Hematopoietic multipotent progenitor cell treated with erythropoietin and hydrocortisone succinate and interleukin-3 and kit ligand, for 8 days (in vitro differentiated cells): ENCODE data around the gene BET1.

Source experiments
- DNase-seq: peaks from one replicate; pipeline ENCODE4 v3.0.0-alpha.2; 2015

The BET1 gene

DNA sequence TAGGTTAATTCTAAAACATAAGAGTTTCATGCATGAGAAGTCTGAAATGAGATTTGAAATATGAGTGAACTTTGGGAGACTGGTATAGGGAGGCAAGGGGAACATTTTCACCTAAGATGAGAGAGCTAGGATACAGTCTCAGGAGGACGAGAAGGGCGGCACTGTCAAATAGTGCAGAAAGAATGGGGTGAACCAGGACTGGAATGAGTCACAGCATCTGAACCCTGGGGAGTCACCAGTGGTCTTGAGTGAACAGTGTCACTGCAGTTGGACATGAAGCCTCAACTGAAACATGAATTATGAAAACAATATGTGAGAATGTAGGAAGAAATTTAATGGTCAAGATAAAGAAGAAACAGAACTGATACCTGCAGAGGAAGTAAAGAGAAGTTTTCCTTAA is 48.9 kb downstream of the BET1 start:
- DNase-seq, result no peak

DNA sequence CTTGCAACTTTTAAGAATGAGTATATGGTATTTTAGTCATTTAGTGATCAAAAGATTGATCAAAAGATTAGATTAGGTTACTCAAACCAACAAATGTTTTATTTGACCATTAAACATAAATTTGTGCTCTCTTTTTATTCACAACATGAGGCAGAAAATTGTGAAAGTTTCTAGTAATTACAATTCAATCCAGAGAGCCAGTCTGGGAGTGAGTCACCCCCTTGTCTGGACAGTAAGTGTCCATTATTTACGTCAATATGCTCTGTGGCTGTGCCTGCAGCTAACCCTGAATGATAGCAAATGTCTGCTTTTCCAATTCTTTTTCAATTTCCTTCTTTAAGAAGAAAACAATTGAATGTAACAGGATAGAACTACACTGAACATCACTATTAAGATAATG is 54.7 kb downstream of the BET1 start:
- DNase-seq, result no peak

DNA sequence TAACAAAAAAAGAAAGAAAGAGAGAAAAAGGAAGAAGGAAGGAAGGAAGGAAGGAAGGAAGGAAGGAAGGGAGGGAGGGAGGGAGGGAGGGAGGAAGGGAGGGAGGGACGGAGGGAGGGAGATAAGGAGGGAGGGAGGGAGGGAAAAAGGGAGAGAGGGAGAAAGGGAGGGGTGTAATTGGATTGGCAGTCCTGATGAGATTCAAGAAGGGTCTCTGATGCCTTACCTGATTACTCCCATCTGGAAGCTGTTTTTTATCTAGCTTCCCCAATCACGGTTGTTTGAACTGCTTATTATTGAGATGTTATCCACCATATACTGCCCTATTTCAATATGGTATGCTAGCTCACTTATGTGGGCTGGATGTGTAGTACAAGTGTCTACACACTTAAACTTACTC is 55.3 kb downstream of the BET1 start:
- no peak for DNase-seq

DNA sequence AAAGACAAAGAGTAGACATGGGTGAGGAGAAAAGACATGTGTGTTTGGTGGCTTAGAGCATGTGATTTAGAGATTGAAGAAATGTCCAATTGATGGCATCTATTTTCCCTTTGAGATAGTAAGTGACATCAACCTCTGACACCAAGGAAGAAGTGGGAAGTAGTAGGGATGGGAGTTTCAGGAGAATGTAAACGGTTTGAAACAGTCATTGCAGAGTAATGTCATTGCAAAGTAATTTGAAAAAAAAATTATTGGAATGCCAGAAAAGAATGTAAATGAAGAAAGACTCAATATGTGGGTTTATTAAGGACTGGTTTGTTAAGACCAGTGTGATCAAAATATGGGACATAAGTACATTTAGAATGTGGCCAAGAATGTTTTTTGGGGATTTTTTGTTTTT is 56.0 kb downstream of the BET1 start:
- DNase-seq, result no peak

DNA sequence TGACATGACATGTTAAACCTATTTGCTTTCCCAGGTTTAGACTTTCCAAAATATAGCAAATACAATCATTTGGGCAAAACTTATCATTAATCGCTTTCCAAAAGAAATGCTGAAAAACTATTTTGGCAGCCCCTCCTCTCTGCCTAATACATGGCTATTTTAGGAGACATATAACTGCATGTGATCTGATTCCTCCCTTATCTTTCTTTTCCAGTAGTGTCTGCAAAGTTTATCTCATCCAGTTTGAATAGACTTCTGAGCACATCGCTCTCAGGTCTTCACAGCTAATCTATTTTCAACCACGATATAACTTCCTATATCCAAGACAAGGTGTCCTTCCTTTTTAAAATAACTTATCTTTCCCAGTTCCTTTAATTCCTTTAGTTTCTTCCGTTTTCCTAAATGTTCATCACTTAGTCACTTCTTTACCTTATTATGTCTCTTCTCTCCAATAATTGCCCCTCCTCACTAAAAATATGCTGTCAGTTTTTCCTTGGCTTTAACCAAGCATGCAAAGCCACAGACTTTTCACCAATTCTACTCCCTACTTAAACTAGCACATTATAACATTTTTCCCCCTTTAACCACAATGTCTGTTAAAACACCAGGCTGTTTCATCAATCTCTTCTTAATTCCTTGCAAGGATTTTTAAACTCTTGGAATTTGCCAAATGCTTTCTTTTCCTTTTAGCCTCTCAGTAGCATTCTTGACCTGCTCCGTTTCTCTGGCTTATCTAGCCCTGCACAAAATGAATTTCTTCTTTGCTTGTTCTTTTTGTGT is 58.2 kb downstream of the BET1 start:
- peak; percentile 49 for DNase-seq

DNA sequence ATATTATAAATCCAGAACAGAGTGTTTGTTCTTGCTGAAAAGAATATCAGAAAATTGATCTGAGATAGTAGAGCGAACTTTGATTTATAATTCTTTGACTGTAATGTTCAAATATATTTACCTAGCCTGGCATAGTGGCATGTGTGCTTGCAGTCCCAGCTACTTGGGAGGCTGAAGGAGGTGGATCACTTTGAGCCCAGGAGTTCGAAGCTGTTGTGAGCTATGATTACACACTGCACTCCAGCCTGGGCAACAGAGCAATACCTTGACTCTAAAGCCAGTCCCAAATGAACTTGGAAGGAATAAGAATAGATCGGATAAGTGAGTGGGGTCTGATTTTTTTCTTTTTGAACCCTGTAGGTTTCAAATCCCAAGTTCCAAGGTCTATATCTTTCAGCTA is 59.1 kb downstream of the BET1 start:
- no peak for DNase-seq

DNA sequence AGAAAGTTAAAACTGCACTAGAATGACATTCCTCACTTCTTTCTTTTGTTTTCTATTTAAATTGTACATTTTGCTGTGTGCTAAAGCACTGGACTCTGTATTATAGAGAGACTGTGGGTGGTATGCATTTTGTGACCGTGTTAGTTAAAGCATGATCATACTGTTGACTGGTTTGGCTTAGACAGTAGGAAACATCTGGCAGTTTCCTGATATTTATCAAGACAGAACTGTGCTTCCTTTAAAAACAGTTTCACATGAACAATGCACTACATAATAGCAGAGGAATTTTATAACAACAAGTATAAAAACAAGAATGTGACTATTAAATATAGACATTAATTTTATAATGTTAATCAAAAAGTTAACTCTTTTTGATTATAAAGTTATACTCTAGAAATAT is 59.5 kb downstream of the BET1 start:
- no peak for DNase-seq

DNA sequence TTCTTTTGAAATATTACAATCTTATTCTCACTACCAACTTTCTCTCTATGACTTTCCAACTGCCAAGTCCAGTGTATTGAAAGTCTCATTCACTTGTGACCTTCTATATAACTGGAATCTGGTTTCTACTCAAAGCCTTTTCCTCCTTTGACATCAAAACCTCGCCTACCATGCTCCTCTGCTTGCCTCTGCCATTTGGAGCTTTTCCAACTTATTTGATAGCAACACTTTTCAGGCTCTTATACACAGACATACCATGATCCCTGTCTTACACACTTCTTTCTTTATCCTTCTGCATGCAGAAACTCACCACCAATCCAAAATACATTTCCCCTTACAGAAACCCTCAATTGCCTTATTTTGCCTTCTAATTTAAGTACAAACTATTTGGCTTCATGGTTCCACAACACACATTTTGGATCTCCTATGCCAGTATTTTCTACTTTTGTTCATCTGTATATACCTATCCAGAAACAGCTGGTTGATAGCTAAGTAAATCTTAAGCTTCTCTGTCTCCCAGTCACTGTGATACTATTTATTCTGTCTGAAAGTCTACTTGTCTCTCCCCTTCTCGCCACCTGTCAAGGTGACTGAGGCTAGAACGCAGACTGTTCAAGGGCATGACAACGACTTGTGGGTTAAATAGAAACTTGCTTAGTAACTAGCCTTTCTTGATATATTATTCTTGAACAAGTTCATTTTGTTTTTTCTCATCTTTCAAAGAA is 60.2 kb downstream of the BET1 start:
- no peak for DNase-seq
